ENCODE results near the gene MSI2. TPM values are rescaled to one million over a fixed set of nuclear protein-coding genes. Genes with fewer than 3 reads are reported as not detected.

Gene MSI2
- total RNA-seq, 1 donor, result 12.6 TPM

DNA sequence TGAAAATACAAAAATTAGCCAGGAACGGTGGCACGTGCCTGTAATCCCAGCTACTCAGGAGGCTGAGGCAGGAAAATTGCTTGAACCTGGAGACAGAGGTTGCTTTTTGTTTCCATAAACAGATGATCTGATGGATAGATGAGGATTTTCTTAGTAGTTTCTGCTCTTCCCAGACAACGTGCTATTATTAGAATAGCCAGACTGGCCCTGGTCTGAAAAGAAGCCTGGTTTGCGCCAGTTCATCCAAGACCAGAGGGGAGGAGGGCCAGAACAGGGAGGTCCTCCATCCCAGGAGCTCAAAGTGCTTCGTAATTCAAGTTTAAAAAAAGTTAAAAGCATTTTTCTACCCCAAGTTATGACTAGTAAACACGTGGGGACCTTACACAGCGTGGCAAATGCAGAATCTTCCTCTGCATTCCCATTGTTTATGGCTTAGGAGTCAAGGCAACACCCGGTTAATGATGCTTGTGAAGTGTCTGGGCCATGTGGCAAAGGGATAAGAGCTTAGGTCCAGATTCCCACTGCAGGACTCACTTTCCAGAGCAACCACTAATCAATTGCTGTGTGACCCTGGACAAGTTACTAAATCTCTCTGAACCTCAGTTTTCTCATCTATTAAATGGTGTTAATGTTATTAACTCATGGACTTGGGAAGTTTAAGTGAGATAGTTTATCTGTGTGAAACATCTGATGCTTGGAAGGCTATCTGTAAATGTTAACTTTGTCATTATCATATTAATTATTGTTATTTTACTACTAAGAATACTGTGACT, 283.4 kb downstream of the MSI2 start:
- no peak overlapping the region for H3K4me3 ChIP-seq (ENCODE audit: low read depth, low read length)
- TF ChIP-seq, protein P1, sequence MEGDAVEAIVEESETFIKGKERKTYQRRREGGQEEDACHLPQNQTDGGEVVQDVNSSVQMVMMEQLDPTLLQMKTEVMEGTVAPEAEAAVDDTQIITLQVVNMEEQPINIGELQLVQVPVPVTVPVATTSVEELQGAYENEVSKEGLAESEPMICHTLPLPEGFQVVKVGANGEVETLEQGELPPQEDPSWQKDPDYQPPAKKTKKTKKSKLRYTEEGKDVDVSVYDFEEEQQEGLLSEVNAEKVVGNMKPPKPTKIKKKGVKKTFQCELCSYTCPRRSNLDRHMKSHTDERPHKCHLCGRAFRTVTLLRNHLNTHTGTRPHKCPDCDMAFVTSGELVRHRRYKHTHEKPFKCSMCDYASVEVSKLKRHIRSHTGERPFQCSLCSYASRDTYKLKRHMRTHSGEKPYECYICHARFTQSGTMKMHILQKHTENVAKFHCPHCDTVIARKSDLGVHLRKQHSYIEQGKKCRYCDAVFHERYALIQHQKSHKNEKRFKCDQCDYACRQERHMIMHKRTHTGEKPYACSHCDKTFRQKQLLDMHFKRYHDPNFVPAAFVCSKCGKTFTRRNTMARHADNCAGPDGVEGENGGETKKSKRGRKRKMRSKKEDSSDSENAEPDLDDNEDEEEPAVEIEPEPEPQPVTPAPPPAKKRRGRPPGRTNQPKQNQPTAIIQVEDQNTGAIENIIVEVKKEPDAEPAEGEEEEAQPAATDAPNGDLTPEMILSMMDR (IDR thresholded peaks at IDR 0.05; ENCODE audit: insufficient read depth, low read length), result no peak
- DNase-seq (ENCODE audit: low read depth), result no peak

- TF ChIP-seq, protein P1 (IDR thresholded peaks at IDR 0.05; ENCODE audit: insufficient read depth, low read length), result no peak
- H3K4me3 ChIP-seq (ENCODE audit: low read depth, low read length), result no peak overlapping the region
- no peak for DNase-seq (ENCODE audit: low read depth)
These were observed 284.3 kb downstream of the MSI2 start for GRCh38 chr17:57540596-57540995.

GRCh38 chr17:57541049-57541448, 284.7 kb downstream of the MSI2 start:
- TF ChIP-seq, protein P1 (IDR thresholded peaks at IDR 0.05; ENCODE audit: insufficient read depth, low read length), result no peak
- H3K4me3 ChIP-seq (ENCODE audit: low read depth, low read length), result no peak overlapping the region
- DNase-seq (ENCODE audit: low read depth), result no peak

DNA sequence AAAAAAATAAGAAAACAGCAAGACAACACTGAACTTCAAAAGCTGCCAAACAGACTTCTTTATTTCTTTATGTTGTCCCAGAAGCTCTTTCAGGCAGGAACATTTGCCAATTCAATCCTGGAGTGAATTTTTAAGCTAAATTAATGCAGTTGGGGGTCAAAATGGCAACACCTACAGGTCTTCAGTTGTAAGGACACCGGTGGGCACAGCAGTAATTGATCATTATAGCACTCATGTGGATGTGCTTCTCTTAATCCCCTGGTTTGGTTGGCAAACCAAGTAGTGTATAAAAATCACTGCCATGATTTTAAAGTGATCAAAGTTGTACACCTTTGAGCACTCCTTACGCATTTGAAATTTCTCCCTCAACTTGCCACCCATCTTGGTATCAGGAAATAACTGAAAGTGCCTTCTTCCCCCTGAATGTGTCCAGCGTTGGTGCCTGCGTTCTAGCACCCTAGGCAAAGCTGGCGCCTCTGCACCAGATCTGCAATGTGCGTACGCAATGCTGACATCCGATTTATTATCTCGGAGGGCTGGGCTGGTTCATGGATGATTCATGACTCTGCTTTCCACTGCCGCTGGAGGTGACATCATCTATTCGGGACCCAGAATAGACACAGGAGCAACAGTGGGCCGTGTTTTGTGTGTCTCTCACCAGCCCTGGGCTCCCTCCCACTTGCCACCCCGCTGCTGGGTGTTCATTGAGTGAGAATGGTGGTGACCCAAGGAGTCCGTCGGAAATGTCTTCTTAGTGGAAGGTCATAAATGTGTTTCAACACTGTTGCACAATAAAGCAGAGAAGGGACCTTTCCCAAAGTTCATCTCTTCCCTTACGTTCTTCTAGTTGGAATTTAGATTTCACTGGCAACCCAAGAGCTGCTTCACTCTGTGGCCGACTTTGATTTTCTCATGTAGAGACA, 285.4 kb downstream of the MSI2 start:
- DNase-seq (ENCODE audit: low read depth), result peak; percentile 61
- TF ChIP-seq, protein P1 (IDR thresholded peaks at IDR 0.05; ENCODE audit: insufficient read depth, low read length), result no peak
- no peak overlapping the region for H3K4me3 ChIP-seq (ENCODE audit: low read depth, low read length)

DNA sequence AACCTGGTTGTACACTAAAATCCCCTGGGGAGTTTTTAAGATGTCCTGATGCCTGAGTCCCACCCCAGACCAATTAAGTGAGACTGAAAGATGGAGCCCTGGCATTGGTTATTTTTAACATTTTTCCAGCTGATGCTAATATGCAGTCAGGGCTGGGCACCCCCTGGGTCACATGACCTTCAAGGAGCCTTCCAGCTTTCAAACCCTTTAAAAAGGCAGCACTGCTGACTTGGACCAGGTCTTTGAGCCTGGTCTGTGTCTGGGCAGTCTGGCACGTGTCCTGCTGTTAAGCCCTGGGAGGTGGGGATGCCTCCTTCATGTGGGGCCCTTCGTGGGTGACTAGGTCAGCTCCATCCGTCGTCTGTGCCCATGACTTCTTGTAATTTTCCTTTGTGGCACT, 286.2 kb downstream of the MSI2 start:
- no peak overlapping the region for H3K4me3 ChIP-seq (ENCODE audit: low read depth, low read length)
- TF ChIP-seq, protein P1 (IDR thresholded peaks at IDR 0.05; ENCODE audit: insufficient read depth, low read length), result no peak
- DNase-seq (ENCODE audit: low read depth), result no peak

DNA sequence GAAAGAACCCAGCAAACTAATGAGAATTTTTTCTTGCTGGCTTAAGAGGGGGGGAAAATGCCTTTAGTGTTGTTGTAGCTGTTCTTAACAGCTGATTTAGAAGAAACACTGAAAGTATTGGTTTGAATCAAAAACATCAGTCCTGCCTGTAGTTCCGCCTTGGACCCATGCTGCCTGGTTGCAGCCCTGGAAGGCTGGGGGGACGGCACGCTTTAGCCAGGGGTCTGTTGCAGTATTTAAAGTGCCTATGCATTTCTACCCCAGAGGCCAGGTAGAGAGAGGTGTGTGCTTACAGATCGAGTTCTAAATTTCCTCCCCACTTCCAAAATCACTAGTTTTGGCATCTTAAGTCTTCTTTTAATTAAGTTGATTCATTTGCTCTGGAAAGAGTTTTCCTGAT, 286.9 kb downstream of the MSI2 start:
- no peak for DNase-seq (ENCODE audit: low read depth)
- H3K4me3 ChIP-seq (ENCODE audit: low read depth, low read length), result no peak overlapping the region
- TF ChIP-seq, protein P1 (IDR thresholded peaks at IDR 0.05; ENCODE audit: insufficient read depth, low read length), result no peak

All from fibroblast of the aortic adventitia (primary cell).